NOMO-1 treated with DMSO at 0.1 percent for 48 hours (cell line): ENCODE measurements around the gene ARHGEF12.

Experiments
- DNase-seq: peaks from one replicate; lab custom pipeline; 2025; ENCODE audit not compliant: unreplicated experiment; lab: John Stamatoyannopoulos, UW

Gene ARHGEF12

DNA sequence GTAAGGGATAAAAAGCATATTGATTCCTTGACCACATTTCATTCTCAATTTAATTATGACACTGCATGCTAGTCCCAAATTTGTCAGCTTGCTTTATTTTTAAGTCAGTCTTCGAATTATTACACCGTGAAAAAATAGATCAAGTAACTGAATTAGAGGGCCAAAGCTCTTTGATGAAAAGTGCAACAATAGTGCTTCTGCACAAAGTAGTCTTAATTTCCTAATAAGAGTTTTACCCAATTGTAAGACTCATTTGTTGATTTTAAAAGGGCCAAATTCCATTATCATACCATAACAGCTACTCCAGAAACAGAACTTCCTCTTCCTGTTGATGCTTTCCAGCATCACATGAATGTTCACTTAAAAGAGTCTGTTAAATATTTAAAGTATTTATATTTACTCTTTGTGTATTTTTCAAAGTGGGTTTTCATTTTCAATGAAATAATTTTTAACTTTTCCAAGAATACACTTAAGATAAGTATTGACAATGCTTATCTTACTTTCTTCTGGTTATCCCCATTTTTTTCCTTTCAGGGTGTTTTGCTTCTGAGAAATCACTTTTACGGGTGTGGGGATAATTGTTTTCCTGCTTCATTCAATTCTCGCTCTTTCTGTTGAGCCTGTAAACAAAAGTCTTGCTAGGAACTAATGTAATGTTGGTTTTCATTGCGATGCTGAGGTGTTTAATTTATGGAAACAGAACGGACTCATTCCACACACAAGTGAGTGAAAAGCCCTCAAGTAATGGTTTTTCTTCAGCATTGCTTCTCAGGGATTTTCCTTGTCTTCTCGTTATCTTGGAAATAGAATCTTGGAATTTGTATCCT, 2.1 kb downstream of the ARHGEF12 start:
- DNase-seq: no peak

DNA sequence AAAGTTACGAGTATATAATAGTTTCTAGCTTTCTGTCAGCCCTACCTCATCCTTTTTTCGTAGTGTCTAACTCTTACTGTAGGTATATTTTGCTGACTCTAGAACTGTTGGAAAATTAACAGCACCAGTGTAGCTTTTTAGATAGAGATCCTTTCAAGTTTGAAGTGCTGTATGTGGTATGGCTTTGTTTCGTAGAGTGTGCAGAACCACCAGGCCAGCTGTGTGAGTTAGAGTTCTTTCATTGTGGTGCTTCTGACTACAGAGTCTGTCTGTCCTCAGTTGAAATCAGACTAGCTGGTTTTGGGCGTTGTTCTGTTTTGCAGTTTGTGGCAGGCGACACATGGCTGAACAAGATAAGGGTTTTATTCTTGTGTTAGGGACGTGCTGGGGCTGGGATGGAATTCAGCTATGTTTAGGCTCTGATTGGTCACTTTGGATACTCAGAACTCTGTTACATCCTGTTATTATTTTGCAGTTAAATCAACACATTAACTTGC, 3.2 kb downstream of the ARHGEF12 start:
- no peak for DNase-seq

DNA sequence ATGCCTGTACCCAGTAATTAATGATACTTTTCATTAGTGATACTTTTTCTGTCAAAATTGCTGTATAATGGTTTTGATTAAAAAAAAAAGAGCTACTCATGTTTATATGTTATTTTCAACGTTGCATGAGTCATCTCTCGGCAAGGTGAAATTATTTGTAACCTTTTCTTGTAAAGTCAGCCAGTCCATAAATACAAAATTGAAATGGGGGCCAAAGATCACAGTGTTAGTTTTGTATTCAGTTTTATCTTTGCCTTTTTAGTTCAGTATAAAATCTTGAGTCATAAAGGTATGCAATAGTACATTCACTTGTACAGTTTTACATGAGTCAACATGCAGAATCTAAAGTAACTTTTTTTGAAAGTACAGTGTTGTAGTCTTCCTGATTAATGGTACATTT, 4.3 kb downstream of the ARHGEF12 start:
- no peak for DNase-seq

DNA sequence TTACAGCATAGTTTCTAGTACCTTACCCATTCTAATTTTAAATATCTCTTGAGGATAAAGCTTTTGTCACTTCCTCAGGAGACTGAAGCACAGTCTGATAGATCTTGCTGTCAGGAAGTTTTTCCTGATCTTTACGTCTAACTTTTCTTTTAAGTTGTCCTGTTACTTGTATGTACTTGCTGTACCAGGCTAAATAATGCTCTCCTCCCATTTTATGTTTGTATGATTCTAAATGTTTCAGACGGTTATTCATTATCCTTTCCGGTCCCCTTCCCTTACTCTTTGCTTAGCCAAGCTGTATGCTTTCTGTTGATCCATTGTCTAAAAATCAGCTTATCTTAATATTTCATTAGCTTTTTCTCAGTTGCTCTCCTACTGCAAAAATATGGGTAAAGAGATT, 6.0 kb downstream of the ARHGEF12 start:
- DNase-seq: no peak

DNA sequence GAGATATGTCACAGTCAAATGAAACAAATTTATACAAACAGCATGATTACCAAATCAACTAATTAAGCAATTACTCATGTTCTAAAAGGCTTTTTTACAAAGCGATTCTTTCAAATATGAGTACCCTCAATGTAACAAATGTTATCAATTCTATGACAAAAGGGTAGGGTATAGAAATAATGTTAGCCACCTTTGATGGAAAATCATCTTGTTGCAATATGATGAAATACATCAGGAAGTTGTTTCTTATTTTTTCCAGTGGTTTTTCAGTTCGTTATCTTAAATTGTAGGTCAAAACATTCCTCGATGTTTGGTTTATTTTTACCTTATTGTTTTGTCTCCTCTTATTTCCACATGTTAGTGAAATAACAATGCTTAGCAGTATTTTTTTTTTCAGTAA, 6.5 kb downstream of the ARHGEF12 start:
- DNase-seq: no peak

DNA sequence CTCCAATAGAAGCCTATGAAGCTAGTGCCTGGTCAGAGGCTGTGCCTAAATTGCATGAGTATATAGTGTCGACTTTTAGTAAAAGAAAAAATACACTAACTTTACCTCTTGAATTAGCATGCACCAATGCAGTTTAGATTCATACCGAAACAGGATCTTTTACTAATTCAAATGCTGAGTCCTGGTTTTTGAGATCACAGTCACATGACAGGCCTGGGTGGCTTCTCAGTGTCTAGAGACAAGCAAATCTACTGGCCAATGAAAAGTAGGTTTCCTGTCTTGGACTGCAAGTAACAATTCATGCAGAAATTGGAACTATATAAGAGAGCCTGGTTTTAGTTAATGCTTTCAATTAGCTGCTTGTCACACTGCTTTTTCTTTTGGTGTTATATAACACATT, 7.2 kb downstream of the ARHGEF12 start:
- no peak for DNase-seq

DNA sequence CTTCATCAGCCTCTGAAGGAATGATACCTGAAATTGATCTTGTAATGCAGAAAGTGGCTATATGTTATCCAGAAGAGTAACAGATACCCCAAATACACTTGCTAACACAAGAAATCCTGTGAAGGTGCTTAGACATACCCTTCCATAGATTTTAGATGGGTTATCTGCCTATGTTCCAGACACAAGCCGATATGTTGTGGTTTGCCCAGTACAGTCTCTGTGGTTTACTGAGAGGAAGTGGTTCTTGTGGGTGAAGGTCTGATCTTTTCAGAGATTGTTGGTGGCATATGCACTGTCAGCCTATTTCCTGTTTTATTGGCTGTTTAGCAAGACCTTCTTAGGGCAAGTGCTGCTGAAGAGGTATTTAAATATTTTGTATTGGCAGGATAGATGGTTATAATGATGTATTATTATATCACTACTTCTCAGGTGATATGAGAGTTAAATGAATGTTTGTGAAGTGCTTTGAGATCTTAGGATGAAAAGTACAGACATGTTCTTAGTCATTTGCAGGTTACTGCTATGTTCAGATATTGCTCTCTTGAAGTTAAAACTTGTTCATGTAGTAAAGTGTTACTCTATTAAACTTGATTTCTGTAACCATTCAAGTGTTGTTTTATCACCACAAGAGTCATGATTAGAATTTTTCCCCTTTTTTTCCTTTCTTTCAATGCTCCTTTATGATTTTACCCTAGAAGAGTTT, 8.2 kb downstream of the ARHGEF12 start:
- peak; percentile 92 for DNase-seq

DNA sequence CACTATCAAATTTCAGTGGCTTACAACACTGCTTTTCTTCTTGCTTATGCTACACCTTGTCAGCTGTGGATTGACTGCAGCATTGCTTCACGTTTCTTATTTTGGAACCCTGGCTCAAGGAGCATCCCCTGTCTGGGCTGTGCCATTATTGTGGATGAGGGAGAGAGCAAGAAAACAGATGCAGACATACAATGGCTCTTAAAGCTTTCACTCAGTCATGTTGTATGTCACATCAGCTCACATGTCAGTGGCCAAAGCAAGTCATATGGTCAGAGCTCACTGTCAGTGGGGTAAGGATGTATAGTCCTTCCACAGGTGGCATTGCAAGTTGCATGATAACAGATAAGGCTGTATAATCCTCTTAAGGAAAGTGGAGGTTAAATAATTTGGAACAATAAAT, 10.0 kb downstream of the ARHGEF12 start:
- DNase-seq: no peak

DNA sequence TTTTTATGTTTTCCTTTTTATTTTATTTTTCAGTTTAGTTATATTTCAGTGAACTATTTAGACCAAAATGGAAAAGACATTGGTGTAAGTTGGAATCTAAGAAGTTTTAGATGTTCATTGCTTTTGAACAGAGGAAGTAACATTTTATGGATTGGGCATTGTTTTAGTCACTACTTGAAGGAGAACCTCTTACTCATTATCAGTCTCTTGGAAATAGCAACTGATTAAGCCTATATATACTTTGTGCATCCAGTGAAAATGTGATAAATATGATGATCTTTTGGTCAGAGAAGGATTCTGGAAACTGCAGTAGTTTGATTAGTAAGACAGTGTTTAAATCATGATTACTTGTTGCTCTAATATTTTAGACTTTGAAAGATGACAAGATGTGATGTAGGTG, 14.4 kb downstream of the ARHGEF12 start:
- DNase-seq: no peak

DNA sequence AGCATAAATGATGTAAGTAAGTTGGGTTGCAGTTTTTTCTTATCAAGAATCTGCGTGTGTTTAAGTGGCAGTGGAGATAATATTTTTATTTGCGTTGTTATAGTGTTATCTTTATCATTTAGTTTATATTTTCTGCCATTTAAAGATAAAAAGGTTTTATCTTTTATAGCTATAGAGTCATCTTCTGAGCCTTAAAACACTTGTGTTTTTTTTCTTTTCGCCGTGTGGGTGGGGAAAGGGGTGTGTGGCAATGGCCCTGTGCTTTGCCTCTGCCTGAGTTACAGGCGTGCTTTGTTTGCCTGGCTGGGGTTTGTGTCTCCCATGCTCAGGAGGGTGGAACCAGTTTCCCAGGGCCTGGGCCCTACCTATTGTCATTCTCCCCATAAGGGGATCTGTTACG, 16.2 kb downstream of the ARHGEF12 start:
- no peak for DNase-seq

DNA sequence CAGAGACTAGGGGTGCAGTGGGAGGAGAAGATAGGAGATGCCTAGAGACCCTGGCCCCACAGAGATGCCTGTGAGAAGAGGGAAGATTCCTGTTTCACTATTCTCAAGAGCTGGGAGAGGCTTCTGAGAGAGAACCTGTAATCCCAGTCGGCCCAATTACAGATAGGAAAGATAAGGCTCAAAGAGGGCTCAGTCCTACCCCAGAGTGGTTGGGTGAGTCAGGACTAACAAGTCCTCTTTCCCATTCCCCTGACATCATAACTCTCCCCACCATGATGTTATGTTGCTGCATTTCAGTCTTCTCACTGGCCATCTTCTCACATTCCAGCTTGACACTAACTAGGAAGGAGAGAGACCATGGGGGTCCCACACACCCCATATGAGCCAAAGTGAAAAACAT, 17.9 kb downstream of the ARHGEF12 start:
- DNase-seq: no peak

DNA sequence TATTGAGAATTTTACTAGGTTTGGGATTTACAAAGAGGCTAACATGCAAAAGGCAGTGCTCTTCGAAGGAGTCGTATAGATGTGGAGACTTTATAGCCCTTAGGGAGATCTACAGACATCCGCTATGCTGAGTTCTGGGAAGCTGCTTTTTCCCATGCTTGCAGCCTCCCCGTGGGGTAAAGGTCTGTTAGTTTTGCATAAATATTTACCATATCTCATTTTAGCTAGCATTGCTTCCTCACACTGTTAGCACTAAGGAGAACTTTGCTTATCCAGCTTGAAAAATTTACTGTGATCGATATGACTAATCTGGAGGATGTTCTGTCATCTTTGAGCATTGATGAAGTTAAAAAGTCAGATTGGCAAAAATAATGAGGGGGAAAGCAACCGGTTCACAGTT, 18.6 kb downstream of the ARHGEF12 start:
- no peak for DNase-seq

DNA sequence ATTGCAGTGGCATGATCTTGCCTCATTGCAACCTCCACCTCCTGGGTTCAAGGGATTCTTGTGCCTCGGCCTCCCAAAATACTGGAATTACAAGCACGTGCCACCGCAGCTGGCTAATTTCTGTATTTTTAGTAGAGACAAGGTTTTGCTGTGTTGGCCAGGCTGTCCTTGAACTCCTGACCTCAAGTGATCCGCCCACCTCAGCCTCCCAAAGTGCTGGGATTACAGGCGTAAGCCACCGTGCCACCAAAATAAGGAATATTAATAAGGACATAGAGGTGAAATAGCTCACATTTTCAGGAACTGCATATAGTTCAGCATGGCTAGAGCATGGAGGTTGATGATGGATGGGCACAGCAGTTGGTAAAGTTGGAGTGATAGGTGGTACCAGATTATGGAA, 21.4 kb downstream of the ARHGEF12 start:
- no peak for DNase-seq

DNA sequence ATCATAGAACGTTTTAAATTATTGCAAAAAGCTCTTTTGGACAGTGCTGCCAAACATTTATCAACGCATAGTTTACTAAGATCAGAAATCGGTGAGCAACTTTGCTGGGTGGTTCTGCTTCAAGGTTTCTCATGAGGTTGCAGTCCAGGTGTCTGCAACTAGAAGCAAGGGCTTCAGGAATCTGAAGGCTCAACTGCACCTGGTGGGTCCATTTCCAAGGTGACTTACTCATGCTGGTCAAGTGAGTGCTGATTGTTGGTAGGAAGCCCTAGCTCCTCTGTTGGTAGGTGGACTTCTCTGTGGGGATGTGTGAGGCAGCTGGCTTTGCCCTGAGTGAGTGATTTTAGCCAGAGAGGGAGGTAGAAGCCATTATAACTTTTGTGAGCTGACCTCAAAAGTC, 22.5 kb downstream of the ARHGEF12 start:
- DNase-seq: no peak

DNA sequence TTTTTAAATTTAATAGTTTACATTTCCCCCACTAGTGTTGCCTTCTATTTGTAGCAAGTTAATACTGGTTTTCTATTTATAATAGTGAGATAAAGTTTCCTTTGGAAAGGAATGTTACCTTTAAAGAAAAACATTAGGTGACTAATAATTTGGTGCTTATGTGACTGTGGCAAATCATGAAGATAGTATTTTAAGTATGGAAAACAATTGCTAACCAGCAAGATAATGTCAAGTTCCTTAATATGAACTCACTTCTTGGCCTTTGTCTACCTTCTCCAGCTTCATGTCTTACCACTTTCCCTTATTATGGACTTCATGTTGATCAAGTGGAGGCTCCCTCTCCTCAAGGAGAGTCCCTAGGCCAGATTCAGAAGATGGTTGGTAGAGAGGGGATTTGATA, 27.2 kb downstream of the ARHGEF12 start:
- DNase-seq: no peak

DNA sequence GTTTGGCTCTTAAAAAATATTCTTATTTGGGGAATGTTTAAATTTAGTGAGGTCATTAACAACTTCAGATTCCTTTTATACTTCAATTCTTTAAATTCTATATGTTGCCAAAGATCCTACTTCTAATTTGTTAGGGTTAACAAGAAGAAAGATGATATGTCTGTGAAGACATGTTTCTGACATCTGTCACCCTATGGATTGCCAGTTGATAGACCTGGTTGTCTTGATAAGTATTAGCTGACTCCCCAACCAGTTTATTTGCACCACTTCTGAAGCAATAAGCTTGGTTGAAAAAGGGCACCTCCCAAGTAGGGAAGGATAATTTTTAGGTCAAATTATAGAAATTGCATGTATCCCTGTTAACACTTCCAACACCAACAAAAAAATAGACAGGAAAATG, 29.3 kb downstream of the ARHGEF12 start:
- DNase-seq: no peak

DNA sequence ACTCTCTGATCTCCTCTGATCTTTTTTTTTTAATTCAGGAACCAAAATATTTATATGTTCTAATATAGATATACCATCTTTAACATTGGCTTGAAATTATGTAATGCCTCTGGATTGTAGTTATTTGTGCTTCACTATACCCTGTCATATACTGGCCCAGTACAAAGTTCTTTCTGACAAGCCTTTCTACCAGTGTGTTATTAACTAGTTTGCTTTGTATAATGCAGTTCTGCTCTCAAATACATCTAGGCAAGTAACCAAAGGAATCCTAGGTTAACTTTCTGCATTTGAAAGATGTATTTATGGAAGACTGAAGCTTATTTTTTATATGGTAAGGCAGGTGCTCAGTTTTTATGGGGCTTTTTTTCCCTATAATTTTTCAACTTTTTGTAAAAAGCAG, 36.1 kb downstream of the ARHGEF12 start:
- DNase-seq: no peak

DNA sequence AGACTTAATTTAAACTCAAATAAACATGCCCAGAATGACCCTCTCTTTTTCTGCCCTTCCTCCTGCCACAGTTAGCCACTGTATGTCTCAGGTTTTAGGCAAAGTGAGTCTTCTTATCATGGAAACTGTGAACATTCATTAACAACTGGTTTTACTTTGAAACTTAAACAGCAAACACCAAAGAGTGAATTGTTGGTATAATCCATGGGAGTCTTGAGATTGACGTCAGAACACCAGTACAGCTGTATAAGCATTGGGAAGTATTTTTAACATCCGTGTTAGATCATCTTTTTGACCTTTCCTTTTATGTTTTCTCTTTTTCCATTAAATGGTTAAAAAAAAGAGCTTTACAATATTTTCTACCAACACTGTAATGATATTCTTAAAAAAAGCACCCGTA, 38.9 kb downstream of the ARHGEF12 start:
- no peak for DNase-seq

DNA sequence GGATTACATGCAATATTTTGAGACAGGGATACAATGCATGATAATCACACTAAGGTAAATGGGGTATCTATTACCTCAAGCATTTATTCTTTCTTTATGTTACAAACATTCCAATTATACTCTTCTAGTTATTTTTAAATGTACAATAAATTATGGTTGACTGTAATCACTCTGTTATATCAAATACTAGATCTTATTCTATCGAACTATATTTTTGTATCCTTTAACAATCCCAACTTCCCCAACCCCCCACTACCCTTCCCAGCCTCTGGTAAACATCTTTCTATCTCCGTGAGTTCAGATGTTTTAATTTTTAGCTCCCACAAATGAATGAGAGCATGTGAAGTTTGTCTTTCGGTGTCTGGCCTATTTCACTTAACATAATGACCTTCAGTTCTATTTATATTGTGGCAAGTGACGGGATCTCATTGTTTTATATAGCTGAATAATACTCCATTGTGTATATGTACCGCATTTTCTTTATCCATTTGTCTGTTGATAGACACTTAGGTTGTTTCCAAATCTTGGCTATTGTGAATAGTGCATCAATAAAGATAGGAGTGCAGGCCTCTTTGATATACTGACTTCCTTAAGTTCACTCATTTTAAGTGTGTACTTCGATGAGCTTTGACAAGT, 40.5 kb downstream of the ARHGEF12 start:
- no peak for DNase-seq

DNA sequence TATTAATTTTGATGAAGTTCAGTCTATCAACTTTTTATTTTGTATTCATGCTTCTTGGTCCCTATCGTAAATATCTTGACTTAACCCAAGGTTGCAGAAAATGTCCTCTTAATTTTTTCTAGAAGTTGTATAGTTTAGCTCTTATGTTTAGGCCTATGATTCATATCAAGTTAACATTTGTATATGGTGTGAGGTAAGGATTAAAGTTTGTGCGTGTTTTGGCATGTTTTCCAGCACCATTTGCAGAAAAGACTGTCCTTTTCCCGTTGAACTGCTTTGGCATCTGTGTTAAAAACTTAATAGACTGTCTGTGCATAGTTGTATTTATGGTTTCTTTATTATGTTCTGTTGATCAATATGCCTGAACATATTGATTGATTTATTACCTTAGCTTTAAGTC, 42.3 kb downstream of the ARHGEF12 start:
- DNase-seq: no peak

DNA sequence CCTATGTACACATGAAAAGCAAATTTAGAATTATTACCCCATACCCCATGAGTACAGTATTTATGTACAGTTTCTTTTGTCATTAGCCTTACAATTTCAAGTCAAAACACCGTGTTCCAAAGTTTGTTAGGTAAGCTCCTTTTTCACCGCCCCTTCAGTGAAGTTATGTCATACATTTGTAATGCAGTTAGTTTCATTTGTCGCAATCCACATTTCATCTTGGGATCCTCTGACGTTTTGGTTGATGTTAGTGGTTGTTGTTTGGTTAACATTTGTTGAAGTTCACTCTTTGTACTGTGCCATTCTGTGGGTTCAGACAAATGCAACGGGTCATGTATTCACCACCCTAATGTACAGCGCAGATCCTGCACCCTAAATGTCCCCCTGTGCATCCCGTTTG, 45.2 kb downstream of the ARHGEF12 start:
- no peak for DNase-seq

DNA sequence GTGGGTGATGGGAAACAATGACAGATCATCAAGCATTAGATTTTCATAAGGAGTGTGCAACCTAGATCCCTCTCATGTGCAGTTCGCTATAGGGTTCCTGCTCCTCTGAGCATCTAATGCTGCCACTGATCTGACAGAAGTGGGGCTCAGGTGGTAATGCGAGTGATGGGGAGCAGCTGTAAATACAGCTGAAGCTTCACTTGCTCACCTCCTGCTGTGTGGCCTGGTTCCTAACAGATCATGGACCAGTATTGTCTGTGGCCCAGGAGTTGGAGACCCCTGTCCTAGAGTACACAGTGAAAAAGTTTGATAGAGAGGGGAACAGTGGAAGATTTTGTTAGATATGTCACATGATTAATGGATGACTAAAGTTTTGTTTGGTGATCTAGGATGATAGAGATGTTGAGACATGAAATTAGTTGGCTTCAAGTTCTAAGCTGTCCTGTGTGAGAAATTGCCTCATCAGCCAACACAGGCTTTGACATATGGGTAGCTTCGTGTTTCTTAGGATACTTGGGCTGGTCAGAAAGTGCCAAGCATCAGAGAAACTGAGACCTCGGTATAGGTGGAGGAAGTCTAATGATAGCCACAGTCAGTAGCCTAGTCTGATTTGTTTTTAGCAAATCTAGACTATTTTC, 47.4 kb downstream of the ARHGEF12 start:
- no peak for DNase-seq
